Aorta (tissue), 5 donors: ENCODE results near the gene FAM53C. TPM values are rescaled to one million over a fixed set of nuclear protein-coding genes. Genes with fewer than 3 reads are reported as not detected.

Source experiments
- ATAC-seq: fragments of 200-7000 bp; cut with Tn5 transposase; one replicate; pipeline ENCODE4 v1.9.1; 2022; ENCODE audit warnings: moderate library complexity; ENCODE audit not compliant: low FRiP score
- DNase-seq, 2 donors: peaks; one replicate each; pipeline ENCODE4 v3.0.0-alpha.2; 2020
- H3K27ac ChIP-seq, 2 donors: one replicate each; pipeline ENCODE4 v1.5.1; 2013; ENCODE audit warnings: low read length in 2 of 2, mild to moderate bottlenecking in 2 of 2, moderate library complexity in 2 of 2, control low read depth in 1 of 2, inconsistent platforms in 1 of 2, low read depth in 1 of 2
- H3K27me3 ChIP-seq, 2 donors: one replicate each; pipeline ENCODE4 v1.6.1; 2013; ENCODE audit warnings: control low read depth in 1 of 2, low read length in 1 of 2, mild to moderate bottlenecking in 1 of 2, moderate library complexity in 1 of 2; ENCODE audit not compliant: insufficient read depth in 2 of 2, control insufficient read depth in 1 of 2
- H3K36me3 ChIP-seq, 2 donors: one replicate each; pipeline ENCODE4 v1.6.1; 2013; ENCODE audit warnings: control low read depth in 1 of 2, low read length in 1 of 2, mild to moderate bottlenecking in 1 of 2; ENCODE audit not compliant: insufficient read depth in 2 of 2, control insufficient read depth in 1 of 2
- H3K4me1 ChIP-seq, 2 donors: one replicate each; pipeline ENCODE4 v1.6.1; 2013; ENCODE audit warnings: low read length in 2 of 2, control low read depth in 1 of 2, mild to moderate bottlenecking in 1 of 2, moderate library complexity in 1 of 2; ENCODE audit not compliant: insufficient read depth in 2 of 2, control insufficient read depth in 1 of 2
- H3K4me3 ChIP-seq, 2 donors: one replicate each; pipeline ENCODE4 v1.5.1; 2013; ENCODE audit warnings: low read length in 2 of 2, control low read depth in 1 of 2, mild to moderate bottlenecking in 1 of 2
- H3K9me3 ChIP-seq: one replicate; pipeline ENCODE4 v1.6.1; 2013; ENCODE audit warnings: mild to moderate bottlenecking, low read length; ENCODE audit not compliant: control insufficient read depth
- WGBS, 2 donors: extraction: QIAGEN DNeasy Blood & Tissue Kit; methylation state at CpG; one replicate each; pipeline ENCODE4 v1.1.7; 2013; 5-methylcytosine and 5-hydroxymethylcytosine counted together
- intact Hi-C, 2 donors: fragments of 100-400 bp; cut with DNase I; formaldehyde crosslinking; loops; one replicate each; pipeline versions ENCODE4 v1.14.2 to v1.15.0; 2022
- polyA plus RNA-seq, 2 donors: library from polyadenylated mRNA; stranded (reverse); fragments of 200-250 nt; gene quantifications; one replicate each; pipeline ENCODE4 v1.2.3, GENCODE V29; 2013
- total RNA-seq, 2 donors: library from RNA; stranded (reverse); fragmentation: NEBNext Ultra II Directional; extraction: Animal tissue kit (Norgen Biotek cat#: 25700); gene quantifications; one replicate each; pipeline ENCODE4 v1.2.1, GENCODE V29; 2021
- donor health status: healthy with polysubstance abuse.
- donor health status: Bipolar disorder and iron deficiency.
- donor health status: DM: no; HTN: no; CAD: no.
- donor health status: DM: no; HTN: no; CAD: no.
- donor health status: DM: yes; HTN: yes; CAD: no.

FAM53C gene
- total and polyA plus RNA-seq, 4 donors: 9.9 to 26.7 (median 20.3) TPM

GRCh38 chr5:138353560-138354080 lies 15.6 kb downstream of the FAM53C start:
- H3K4me1 ChIP-seq: peaks cover 2 to 6% of the 10 kb centered on the region in 2 donors

GRCh38 chr5:138354387-138354786 lies 16.3 kb downstream of the FAM53C start:
- DNase-seq: no peak
- intact Hi-C loops: no loop called here
- Histone ChIP-seq H3K4me3 (peak overlapping the region; percentile 66 to 94), H3K36me3 (no peaks in the 10 kb centered on the region), H3K27me3 (no peaks in the 10 kb centered on the region), H3K9me3 (no peaks in the 10 kb centered on the region), H3K4me1 (peaks cover 2 to 6% of the 10 kb centered on the region in 2 donors), H3K27ac (peak overlapping the region; percentile 28 to 49)
- WGBS, 2 donors: 7 to 9% methylated on average over 5 of the region's 5 CpGs
- ATAC-seq: no peak

More at GRCh38 chr5:138353560-138354080, 15.6 kb downstream of the FAM53C start:
- intact Hi-C loops: no loop called here
- H3K27ac ChIP-seq: peak overlapping the region; percentile 66 to 81
- H3K27me3 ChIP-seq: no peaks in the 10 kb centered on the region
- no peak for DNase-seq
- H3K9me3 ChIP-seq: no peaks in the 10 kb centered on the region
- ATAC-seq: no peak
- peak overlapping the region; percentile 66 to 94 for H3K4me3 ChIP-seq
- no peaks in the 10 kb centered on the region for H3K36me3 ChIP-seq
- WGBS, 2 donors: 0% methylated on average over 11 of the region's 11 CpGs

GRCh38 chr5:138354926-138355378 lies 16.9 kb downstream of the FAM53C start:
- Histone ChIP-seq H3K4me1 (peaks cover 2 to 6% of the 10 kb centered on the region in 2 donors), H3K27me3 (no peaks in the 10 kb centered on the region), H3K4me3 (peak overlapping the region; percentile 13 to 26), H3K36me3 (no peaks in the 10 kb centered on the region), H3K27ac (peak overlapping the region in 1 of 2 donors; percentile 28), H3K9me3 (no peaks in the 10 kb centered on the region)
- intact Hi-C loops: no loop called here
- 13 to 17% methylated on average over 6 of the region's 6 CpGs for WGBS, 2 donors
- ATAC-seq (no peak), DNase-seq (no peak)

GRCh38 chr5:138359621-138360020 lies 21.6 kb downstream of the FAM53C start:
- Histone ChIP-seq H3K4me1 (peaks cover 3 to 10% of the 10 kb centered on the region in 2 donors), H3K27me3 (no peaks in the 10 kb centered on the region), H3K4me3 (no peak overlapping the region), H3K36me3 (no peaks in the 10 kb centered on the region), H3K27ac (no peak overlapping the region), H3K9me3 (no peaks in the 10 kb centered on the region)
- intact Hi-C loops: no loop called here
- 69 to 74% methylated on average over 3 of the region's 3 CpGs for WGBS, 2 donors
- ATAC-seq (no peak), DNase-seq (no peak)

GRCh38 chr5:138360941-138361452 lies 22.9 kb downstream of the FAM53C start:
- H3K4me1 ChIP-seq: peaks cover 1 to 6% of the 10 kb centered on the region in 2 donors
- no peak overlapping the region for H3K4me3 ChIP-seq
- no peak for DNase-seq
- no peaks in the 10 kb centered on the region for H3K9me3 ChIP-seq
- ATAC-seq: no peak
- no peaks in the 10 kb centered on the region for H3K27me3 ChIP-seq
- intact Hi-C loops: no loop called here
- H3K36me3 ChIP-seq: no peaks in the 10 kb centered on the region
- WGBS, 2 donors: 91 to 97% methylated on average over 1 of the region's 1 CpG
- no peak overlapping the region for H3K27ac ChIP-seq

- DNase-seq: no peak
- no peaks in the 10 kb centered on the region for H3K27me3 ChIP-seq
- H3K9me3 ChIP-seq: no peaks in the 10 kb centered on the region
- ATAC-seq: no peak
- no peaks in the 10 kb centered on the region for H3K36me3 ChIP-seq
- no peak overlapping the region for H3K27ac ChIP-seq
- H3K4me1 ChIP-seq: peaks cover 3 to 6% of the 10 kb centered on the region in 2 donors
- intact Hi-C loops: no loop called here
- no peak overlapping the region for H3K4me3 ChIP-seq
- WGBS, 2 donors: 96 to 97% methylated on average over 1 of the region's 1 CpG
Observed at GRCh38 chr5:138364576-138364975, 26.5 kb downstream of the FAM53C start.

GRCh38 chr5:138366632-138367382 lies 28.7 kb downstream of the FAM53C start:
- Histone ChIP-seq H3K4me1 (peaks cover 0 to 3% of the 10 kb centered on the region in 2 donors), H3K4me3 (no peak overlapping the region), H3K27me3 (no peaks in the 10 kb centered on the region), H3K27ac (no peak overlapping the region), H3K9me3 (no peaks in the 10 kb centered on the region), H3K36me3 (no peaks in the 10 kb centered on the region)
- DNase-seq (no peak), ATAC-seq (no peak)
- 52 to 56% methylated on average over 4 of the region's 4 CpGs for WGBS, 2 donors
- intact Hi-C loops: no loop called here

GRCh38 chr5:138369261-138369660 lies 31.2 kb downstream of the FAM53C start:
- Histone ChIP-seq H3K4me1 (peaks cover 0 to 2% of the 10 kb centered on the region in 2 donors), H3K9me3 (no peaks in the 10 kb centered on the region), H3K27ac (no peak overlapping the region), H3K4me3 (no peak overlapping the region), H3K27me3 (no peaks in the 10 kb centered on the region), H3K36me3 (peaks cover 0 to 2% of the 10 kb centered on the region in 2 donors)
- ATAC-seq (no peak), DNase-seq (no peak)
- 83% methylated on average over 5 of the region's 5 CpGs for WGBS, 2 donors
- intact Hi-C loops: no loop called here

- Histone ChIP-seq H3K4me3 (no peak overlapping the region), H3K4me1 (peaks cover 0 to 2% of the 10 kb centered on the region in 2 donors), H3K27ac (no peak overlapping the region), H3K27me3 (no peaks in the 10 kb centered on the region), H3K9me3 (no peaks in the 10 kb centered on the region), H3K36me3 (peaks cover 0 to 2% of the 10 kb centered on the region in 2 donors)
- DNase-seq (no peak), ATAC-seq (no peak)
- WGBS, 2 donors: 54 to 75% methylated on average over 2 of the region's 2 CpGs
- intact Hi-C loops: no loop called here
Observed at GRCh38 chr5:138369706-138370105, 31.6 kb downstream of the FAM53C start.
